Kasumi-1 (cell line): ENCODE data around the gene MFN1.

Experiments used
- DNase-seq, 2 experiments: peaks; one replicate each; lab custom pipeline; 2025; lab: John Stamatoyannopoulos, UW

Gene MFN1

DNA sequence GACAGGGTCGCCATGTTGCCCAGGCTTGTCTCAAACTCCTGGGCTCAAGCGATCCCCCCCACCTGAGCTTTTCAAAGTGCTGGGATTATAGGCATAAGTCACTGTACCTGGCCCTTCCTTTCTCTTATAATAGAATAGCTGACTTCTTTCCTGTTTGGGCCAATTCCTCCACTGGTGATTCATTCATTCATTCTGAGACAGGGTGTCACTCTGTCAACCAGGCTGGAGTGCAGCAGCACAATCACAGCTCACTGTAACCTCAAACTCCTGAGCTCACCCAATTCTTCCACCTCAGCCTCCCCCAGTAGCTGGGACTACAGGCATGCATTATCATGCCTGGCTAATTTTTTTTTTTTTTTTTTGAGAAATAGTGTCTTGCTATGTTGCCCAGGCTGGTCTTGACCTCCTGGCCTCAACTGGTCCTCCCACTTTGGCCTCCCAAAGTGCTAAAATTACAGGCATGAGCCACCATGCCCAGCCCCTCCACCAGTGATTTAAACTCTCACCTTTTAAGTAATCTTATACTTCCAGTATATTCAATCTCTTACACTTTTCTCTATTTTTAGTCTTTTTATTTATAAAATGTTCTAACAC lies 82.9 kb downstream of the MFN1 start:
- DNase-seq, result no peak

DNA sequence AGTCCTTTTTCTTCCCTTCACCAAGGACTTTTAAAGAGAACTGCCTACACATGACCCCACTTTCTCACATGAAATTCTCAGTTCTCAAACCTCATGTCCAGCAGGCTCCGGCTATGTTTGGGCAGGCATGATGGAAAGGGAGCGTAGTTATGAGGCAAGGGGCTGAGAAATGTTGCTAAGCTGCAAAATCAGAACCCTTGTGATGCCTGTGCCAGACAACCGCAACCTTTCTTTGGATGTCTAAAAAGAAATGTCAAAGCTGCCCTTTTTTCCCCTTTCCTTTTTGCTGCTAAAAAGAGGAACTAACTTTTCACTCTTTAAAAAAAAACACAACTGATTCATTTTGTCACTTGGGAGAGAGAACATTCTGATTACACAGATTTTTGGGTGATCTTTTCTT lies 84.5 kb downstream of the MFN1 start:
- peak; percentile 88 to 92 for DNase-seq

DNA sequence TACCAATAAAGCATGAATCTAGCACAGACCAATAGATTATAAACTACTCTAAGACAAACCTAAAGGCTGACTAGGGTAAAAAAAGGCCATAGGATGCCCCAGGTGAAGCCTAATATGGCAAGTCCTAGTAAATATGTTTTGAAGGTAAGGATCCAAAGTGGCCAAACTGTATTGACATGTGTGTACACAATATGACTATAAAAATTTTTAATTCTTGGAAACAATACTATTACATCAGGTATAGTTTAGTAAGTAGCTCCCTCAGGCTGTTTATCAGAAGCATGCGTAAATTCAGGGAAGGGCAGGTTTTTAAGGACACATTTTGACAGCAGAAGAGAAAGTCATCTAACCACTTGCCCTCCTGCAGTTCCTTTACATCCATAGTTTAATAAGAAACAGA lies 84.9 kb downstream of the MFN1 start:
- no peak for DNase-seq

DNA sequence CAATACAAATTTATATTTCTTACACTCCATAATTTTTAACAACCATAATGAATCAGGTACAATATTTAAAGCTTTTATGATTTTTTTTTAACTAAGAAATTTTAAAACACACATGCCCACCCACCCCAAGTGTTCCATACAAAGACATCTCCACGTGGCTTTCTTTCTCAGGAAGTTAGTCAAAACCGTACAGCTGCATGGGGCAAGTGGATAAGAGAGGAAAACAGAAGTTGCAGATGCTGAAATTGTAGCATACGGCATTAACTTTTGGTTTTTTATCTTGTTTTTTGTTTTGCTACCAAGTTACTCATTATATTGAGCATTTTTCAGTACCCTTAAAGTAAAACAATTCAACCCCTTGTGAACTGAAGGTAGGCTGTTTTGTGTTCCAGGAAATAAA lies 89.0 kb downstream of the MFN1 start:
- DNase-seq, result peak; percentile 69 to 71

DNA sequence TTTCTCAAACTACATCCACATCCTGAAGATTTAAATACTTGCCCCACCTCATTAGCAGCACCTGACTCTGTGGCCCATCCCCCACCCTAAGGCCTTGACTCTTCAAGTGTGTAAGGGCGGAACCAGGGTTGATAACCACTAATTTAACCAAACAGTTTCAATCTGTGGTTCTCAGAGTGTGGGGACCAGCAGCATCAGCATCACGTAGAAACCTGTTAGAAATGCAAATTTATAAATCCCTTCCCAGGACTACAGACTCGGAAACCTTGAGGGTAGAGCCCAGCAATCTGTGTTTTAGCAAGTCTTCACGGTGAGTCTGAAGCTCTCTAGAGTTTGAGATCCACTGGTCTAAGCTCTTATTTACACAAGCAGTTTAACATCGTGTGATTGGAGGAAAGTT lies 91.3 kb downstream of the MFN1 start:
- DNase-seq, result no peak
